Esophagus squamous epithelium (tissue), 5 donors: ENCODE results near the gene LSM14B. TPM values are rescaled to one million over a fixed set of nuclear protein-coding genes. Genes with fewer than 3 reads are reported as not detected.

ENCODE experiments used
- DNase-seq: peaks from one replicate; lab custom pipeline; 2025; lab: John Stamatoyannopoulos, UW
- H3K27ac ChIP-seq, 4 donors: fragments of 200-600 bp; sonication (generic); one replicate each; pipeline ENCODE4 v1.5.1; 2016 to 2019; ENCODE audit warnings: mild to moderate bottlenecking in 1 of 4
- H3K27me3 ChIP-seq, 4 donors: fragments of 200-600 bp; sonication (generic); 1 replicate in 3 of 4; 2 replicates in 1 of 4; pipeline versions ENCODE4 v1.5.1 to v1.6.0; 2017 to 2021; ENCODE audit warnings: antibody characterized with exemption in 1 of 4
- H3K36me3 ChIP-seq, 3 donors: fragments of 200-600 bp; sonication (generic); one replicate each; pipeline ENCODE4 v1.5.1; 2016 to 2019
- H3K4me1 ChIP-seq, 3 donors: fragments of 200-600 bp; sonication (generic); one replicate each; pipeline ENCODE4 v1.5.1; 2017 to 2019
- H3K4me3 ChIP-seq, 4 donors: fragments of 200-600 bp; sonication (generic); 1 replicate in 3 of 4; 2 replicates in 1 of 4; pipeline ENCODE4 v1.5.1; 2016 to 2019; ENCODE audit warnings: mild to moderate bottlenecking in 2 of 4, moderate library complexity in 1 of 4
- H3K9me3 ChIP-seq, 3 donors: fragments of 200-600 bp; sonication (generic); one replicate each; pipeline ENCODE4 v1.5.1; 2016 to 2019
- CTCF ChIP-seq, 6 experiments: fragments of 450-650 bp in 4 of 6; fragments of 200-600 bp in 2 of 6; sonication (generic) in 2 of 6; IDR thresholded peaks; one replicate each; pipeline ENCODE4 v1.5.1; 2016 to 2019; ENCODE audit warnings: antibody characterized with exemption in 6 of 6, mild to moderate bottlenecking in 4 of 6, moderate library complexity in 4 of 6
- POLR2A ChIP-seq, 4 donors: fragments of 450-650 bp; IDR thresholded peaks; one replicate each; pipeline ENCODE4 v1.6.1; 2017; ENCODE audit warnings: antibody characterized with exemption in 4 of 4, mild to moderate bottlenecking in 4 of 4, moderate library complexity in 3 of 4
- WGBS, 2 donors: methylation state at CpG; one replicate each; pipeline ENCODE4 v1.1.5; 2018; 5-methylcytosine and 5-hydroxymethylcytosine counted together
- intact Hi-C: fragments of 100-400 bp; cut with DNase I; formaldehyde crosslinking; loops from one replicate; pipeline ENCODE4 v1.15.0; 2022
- total RNA-seq, 4 donors: library from RNA; depleted of rRNA; stranded (reverse); fragments of >200 nt; gene quantifications; one replicate each; pipeline ENCODE4 v1.1.0, GENCODE V29; 2016
- donor health status: DM: yes; HTN: yes; CAD: no.

LSM14B gene
- total RNA-seq, 4 donors from 2014 or later: 18.1 to 30.5 (median 21.7) TPM

- H3K36me3 ChIP-seq: peaks cover 2 to 77% (median 11%) of the 10 kb centered on the region in 3 donors
- TF ChIP-seq CTCF (IDR thresholded peaks at IDR 0.05): no peak
- TF ChIP-seq POLR2A (IDR thresholded peaks at IDR 0.05): no peak
- H3K4me1 ChIP-seq: no peaks in the 10 kb centered on the region
- WGBS, 2 donors: 86 to 96% methylated on average over 17 to 24 of the region's 26 CpGs
- DNase-seq: no peak
- intact Hi-C loops: no loop called here
- H3K4me3 ChIP-seq: no peak overlapping the region
- no peak overlapping the region for H3K27ac ChIP-seq
- no peaks in the 10 kb centered on the region for H3K27me3 ChIP-seq
- no peaks in the 10 kb centered on the region for H3K9me3 ChIP-seq
Measured at GRCh38 chr20:62174870-62175624, 52.8 kb downstream of the LSM14B start.

DNA sequence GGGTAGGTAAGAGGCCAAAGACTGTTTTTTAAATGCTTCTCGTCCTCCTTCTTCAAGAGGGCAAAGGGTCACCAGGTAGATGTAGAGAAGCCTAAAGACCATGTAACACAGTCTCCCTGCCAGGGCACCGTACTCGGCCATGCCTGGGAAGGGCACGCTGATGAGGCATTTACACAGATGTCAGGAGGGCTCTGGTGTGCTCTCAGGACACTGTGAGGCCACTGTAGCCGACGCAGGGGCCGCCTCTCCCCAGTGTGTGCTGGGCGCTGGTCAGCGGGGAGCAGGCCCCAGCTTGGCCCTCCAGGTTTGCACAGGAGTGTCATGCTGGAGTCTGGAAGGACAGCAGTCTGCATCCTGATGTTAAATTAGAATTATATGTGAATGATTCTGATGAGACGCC is 53.4 kb downstream of the LSM14B start:
- no peaks in the 10 kb centered on the region for H3K4me1 ChIP-seq
- no peaks in the 10 kb centered on the region for H3K27me3 ChIP-seq
- DNase-seq: no peak
- WGBS, 2 donors: 88 to 89% methylated on average over 2 to 5 of the region's 10 CpGs
- H3K4me3 ChIP-seq: no peak overlapping the region
- H3K9me3 ChIP-seq: no peaks in the 10 kb centered on the region
- peaks cover 2 to 77% (median 11%) of the 10 kb centered on the region in 3 donors for H3K36me3 ChIP-seq
- no peak overlapping the region for H3K27ac ChIP-seq
- intact Hi-C loops: no loop called here
- TF ChIP-seq POLR2A (IDR thresholded peaks at IDR 0.05) (no peak), CTCF (IDR thresholded peaks at IDR 0.05) (no peak)

DNA sequence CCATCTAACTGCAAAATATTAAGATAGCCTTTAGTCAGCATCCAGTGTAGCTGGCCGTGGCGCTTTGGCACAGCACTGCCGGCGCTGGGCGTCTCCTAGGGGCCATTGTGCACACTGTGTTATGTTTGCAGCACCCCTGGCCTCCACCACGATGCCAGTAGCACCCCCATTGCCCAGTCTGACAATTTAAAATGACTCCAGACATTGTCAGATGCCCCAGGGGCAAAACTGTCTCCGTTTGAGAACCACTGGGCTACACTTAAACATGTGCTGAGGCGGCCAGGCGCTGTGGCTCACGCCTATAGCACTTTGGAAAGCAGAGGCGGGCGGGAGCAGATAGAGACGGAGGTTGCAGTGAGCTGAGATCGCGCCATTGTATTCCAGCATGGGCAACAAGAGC is 54.6 kb downstream of the LSM14B start:
- Histone ChIP-seq H3K9me3 (no peaks in the 10 kb centered on the region), H3K4me1 (peaks cover 0 to 5% (median 3%) of the 10 kb centered on the region in 3 donors), H3K27me3 (no peaks in the 10 kb centered on the region), H3K27ac (no peak overlapping the region), H3K36me3 (peaks cover 2 to 79% (median 11%) of the 10 kb centered on the region in 3 donors), H3K4me3 (no peak overlapping the region)
- DNase-seq: no peak
- 84 to 87% methylated on average over 9 to 15 of the region's 15 CpGs for WGBS, 2 donors
- TF ChIP-seq POLR2A (IDR thresholded peaks at IDR 0.05) (no peak), CTCF (IDR thresholded peaks at IDR 0.05) (no peak)
- intact Hi-C loops: no loop called here

- H3K4me1 ChIP-seq: peaks cover 0 to 9% (median 7%) of the 10 kb centered on the region in 3 donors
- no peaks in the 10 kb centered on the region for H3K27me3 ChIP-seq
- intact Hi-C loops: no loop called here
- WGBS, 2 donors: 87 to 93% methylated on average over 9 of the region's 9 CpGs
- no peak overlapping the region for H3K27ac ChIP-seq
- no peaks in the 10 kb centered on the region for H3K9me3 ChIP-seq
- no peak overlapping the region for H3K4me3 ChIP-seq
- peaks cover 2 to 76% (median 11%) of the 10 kb centered on the region in 3 donors for H3K36me3 ChIP-seq
- TF ChIP-seq POLR2A (IDR thresholded peaks at IDR 0.05) (no peak), CTCF (IDR thresholded peaks at IDR 0.05) (no peak)
- DNase-seq: no peak
Measured at GRCh38 chr20:62177307-62177706, 55.0 kb downstream of the LSM14B start.

GRCh38 chr20:62178316-62179161 is 56.3 kb downstream of the LSM14B start:
- Histone ChIP-seq H3K27me3 (no peaks in the 10 kb centered on the region), H3K27ac (no peak overlapping the region), H3K4me3 (no peak overlapping the region), H3K4me1 (peaks cover 2 to 16% (median 9%) of the 10 kb centered on the region in 3 donors), H3K9me3 (no peaks in the 10 kb centered on the region), H3K36me3 (peaks cover 2 to 64% (median 11%) of the 10 kb centered on the region in 3 donors)
- TF ChIP-seq CTCF (IDR thresholded peaks at IDR 0.05): no peak
- TF ChIP-seq POLR2A (IDR thresholded peaks at IDR 0.05): no peak
- intact Hi-C loops: no loop called here
- DNase-seq: no peak
- 92 to 99% methylated on average over 9 to 10 of the region's 19 CpGs for WGBS, 2 donors
